Spleen (tissue), 11 donors: ENCODE data around the gene SHISA6. TPM values are rescaled to one million over a fixed set of nuclear protein-coding genes. Genes with fewer than 3 reads are reported as not detected.

Experiments
- DNase-seq: peaks from one replicate; pipeline ENCODE4 v3.0.0-alpha.2; 2020
- H3K27ac ChIP-seq, 8 donors: fragments of 200-600 bp; sonication (generic) in 7 of 8; 1 replicate in 4 of 8; 2 replicates in 4 of 8; pipeline versions ENCODE4 v1.5.0 to v1.8.0; 2016 to 2021; ENCODE audit warnings: inconsistent platforms in 4 of 8, mild to moderate bottlenecking in 4 of 8, moderate library complexity in 1 of 8
- H3K27me3 ChIP-seq, 7 donors: fragments of 200-600 bp; sonication (generic) in 6 of 7; replicated peaks in 1 of 7; 1 replicate in 4 of 7; 2 replicates in 3 of 7; pipeline versions ENCODE4 v1.5.0 to v1.8.0; 2016 to 2021; ENCODE audit warnings: inconsistent platforms in 3 of 7, mild to moderate bottlenecking in 1 of 7
- H3K36me3 ChIP-seq, 6 donors: fragments of 200-600 bp; sonication (generic) in 5 of 6; 1 replicate in 4 of 6; 2 replicates in 2 of 6; pipeline versions ENCODE4 v1.5.0 to v1.8.0; 2016 to 2021; ENCODE audit warnings: inconsistent platforms in 2 of 6
- H3K4me1 ChIP-seq, 6 donors: fragments of 200-600 bp; sonication (generic) in 5 of 6; 1 replicate in 3 of 6; 2 replicates in 3 of 6; pipeline versions ENCODE4 v1.5.0 to v1.8.0; 2016 to 2021; ENCODE audit warnings: inconsistent platforms in 3 of 6
- H3K4me3 ChIP-seq, 8 donors: fragments of 200-600 bp; sonication (generic) in 7 of 8; 1 replicate in 4 of 8; 2 replicates in 4 of 8; pipeline versions ENCODE4 v1.5.0 to v1.8.0; 2016 to 2021; ENCODE audit warnings: inconsistent platforms in 4 of 8, mild to moderate bottlenecking in 4 of 8, moderate library complexity in 2 of 8
- H3K9me3 ChIP-seq, 8 donors: fragments of 200-600 bp; sonication (generic) in 7 of 8; 1 replicate in 4 of 8; 2 replicates in 4 of 8; pipeline versions ENCODE4 v1.5.0 to v1.8.0; 2016 to 2021; ENCODE audit warnings: inconsistent platforms in 4 of 8
- POLR2A ChIP-seq, 3 donors: fragments of 450-650 bp; IDR thresholded peaks; one replicate each; pipeline ENCODE4 v1.5.1; 2017; ENCODE audit warnings: antibody characterized with exemption in 3 of 3, mild to moderate bottlenecking in 1 of 3
- POLR2AphosphoS5 ChIP-seq, 3 donors: sonication (generic); formaldehyde crosslinking; IDR thresholded peaks; one replicate each; pipeline ENCODE4 v1.5.1; 2017; ENCODE audit warnings: antibody characterized with exemption in 3 of 3
- WGBS, 5 donors: extraction: QIAGEN DNeasy Blood & Tissue Kit in 3 of 5; methylation state at CpG; one replicate each; pipeline versions ENCODE4 v1.1.5 to v1.1.7; 2013 to 2018; 5-methylcytosine and 5-hydroxymethylcytosine counted together
- intact Hi-C: fragments of 100-400 bp; cut with DNase I; formaldehyde crosslinking; loops from one replicate; pipeline ENCODE4 v1.15.0; 2023; ENCODE audit warnings: low total_unique reads
- polyA plus RNA-seq, 3 donors: library from polyadenylated mRNA; stranded (reverse); fragments of 200-250 nt; gene quantifications; one replicate each; pipeline ENCODE4 v1.2.1, GENCODE V29; 2013
- total RNA-seq, 7 donors: library from RNA; depleted of rRNA in 3 of 7; stranded (reverse); fragments of >200 nt in 3 of 7; fragmentation: NEBNext Ultra II Directional in 4 of 7; extraction: Animal tissue kit (Norgen Biotek cat#: 25700) in 4 of 7; gene quantifications; one replicate each; pipeline versions ENCODE4 v1.1.0 to v1.2.1, GENCODE V29; 2016 to 2021
- TF ChIP-seq, protein P1 (sequence below), 11 experiments: fragments of 200-600 bp in 7 of 11; fragments of 450-650 bp in 4 of 11; sonication (generic) in 4 of 11; IDR thresholded peaks in 8 of 11; conservative IDR thresholded peaks in 3 of 11; 1 replicate in 7 of 11; 2 replicates in 4 of 11; pipeline versions ENCODE4 v1.4.0 to v1.8.0; 2016 to 2021; ENCODE audit warnings: antibody characterized with exemption in 11 of 11, inconsistent platforms in 4 of 11, mild to moderate bottlenecking in 1 of 11
- donor health status: healthy with polysubstance abuse.
- donor health status: DM: no; HTN: no; CAD: no; lungs with moderate emphysema.
- donor health status: DM: no; HTN: no; CAD: no.
- donor health status: Bipolar disorder and iron deficiency.
- donor health status: healthy.
- donor health status: DM: no; HTN: no; CAD: no.
- donor health status: DM: yes; HTN: yes; CAD: no.

The SHISA6 gene
- total and polyA plus RNA-seq, 10 donors: under 0.01 to 0.35 (median 0.10) TPM; not detected in 3

DNA sequence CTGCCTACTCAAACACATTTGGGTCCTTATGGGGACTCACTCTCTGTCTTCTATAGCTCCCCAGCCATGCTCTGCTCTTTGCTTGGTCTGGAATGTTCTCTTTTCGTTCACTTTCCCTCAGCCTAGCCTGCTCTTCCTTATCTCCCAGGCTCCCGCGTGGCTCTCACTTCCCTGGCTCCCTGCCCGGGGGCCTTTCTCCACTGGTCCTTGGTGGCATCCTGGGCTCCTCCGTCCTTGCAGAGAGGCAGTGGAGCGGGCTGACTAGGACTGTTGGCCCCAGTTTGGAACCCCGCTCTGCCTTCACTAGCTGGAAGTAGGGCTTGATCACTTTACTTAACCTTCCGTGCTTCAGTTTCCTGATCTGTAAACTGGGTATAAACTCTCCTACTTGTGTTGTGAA is 31.2 kb downstream of the SHISA6 start:
- intact Hi-C loops: no loop called here
- TF ChIP-seq POLR2AphosphoS5 (IDR thresholded peaks at IDR 0.05): no peak
- TF ChIP-seq POLR2A (IDR thresholded peaks at IDR 0.05): no peak
- TF ChIP-seq, protein P1, sequence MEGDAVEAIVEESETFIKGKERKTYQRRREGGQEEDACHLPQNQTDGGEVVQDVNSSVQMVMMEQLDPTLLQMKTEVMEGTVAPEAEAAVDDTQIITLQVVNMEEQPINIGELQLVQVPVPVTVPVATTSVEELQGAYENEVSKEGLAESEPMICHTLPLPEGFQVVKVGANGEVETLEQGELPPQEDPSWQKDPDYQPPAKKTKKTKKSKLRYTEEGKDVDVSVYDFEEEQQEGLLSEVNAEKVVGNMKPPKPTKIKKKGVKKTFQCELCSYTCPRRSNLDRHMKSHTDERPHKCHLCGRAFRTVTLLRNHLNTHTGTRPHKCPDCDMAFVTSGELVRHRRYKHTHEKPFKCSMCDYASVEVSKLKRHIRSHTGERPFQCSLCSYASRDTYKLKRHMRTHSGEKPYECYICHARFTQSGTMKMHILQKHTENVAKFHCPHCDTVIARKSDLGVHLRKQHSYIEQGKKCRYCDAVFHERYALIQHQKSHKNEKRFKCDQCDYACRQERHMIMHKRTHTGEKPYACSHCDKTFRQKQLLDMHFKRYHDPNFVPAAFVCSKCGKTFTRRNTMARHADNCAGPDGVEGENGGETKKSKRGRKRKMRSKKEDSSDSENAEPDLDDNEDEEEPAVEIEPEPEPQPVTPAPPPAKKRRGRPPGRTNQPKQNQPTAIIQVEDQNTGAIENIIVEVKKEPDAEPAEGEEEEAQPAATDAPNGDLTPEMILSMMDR (IDR thresholded peaks at IDR 0.05 in 8 of 11, conservative IDR thresholded peaks at IDR 0.05 in 3 of 11): no peak
- WGBS, 5 donors: 82 to 89% (median 86%) methylated on average over 8 of the region's 8 CpGs
- H3K4me1 ChIP-seq: no peaks in the 10 kb centered on the region
- H3K4me3 ChIP-seq: no peak overlapping the region
- H3K27ac ChIP-seq: no peak overlapping the region
- peaks cover 0 to 43% (median 0%) of the 10 kb centered on the region in 8 donors for H3K9me3 ChIP-seq
- no peaks in the 10 kb centered on the region for H3K36me3 ChIP-seq
- peaks cover 0 to 15% (median 0%) of the 10 kb centered on the region in 7 donors for H3K27me3 ChIP-seq
- no peak for DNase-seq

DNA sequence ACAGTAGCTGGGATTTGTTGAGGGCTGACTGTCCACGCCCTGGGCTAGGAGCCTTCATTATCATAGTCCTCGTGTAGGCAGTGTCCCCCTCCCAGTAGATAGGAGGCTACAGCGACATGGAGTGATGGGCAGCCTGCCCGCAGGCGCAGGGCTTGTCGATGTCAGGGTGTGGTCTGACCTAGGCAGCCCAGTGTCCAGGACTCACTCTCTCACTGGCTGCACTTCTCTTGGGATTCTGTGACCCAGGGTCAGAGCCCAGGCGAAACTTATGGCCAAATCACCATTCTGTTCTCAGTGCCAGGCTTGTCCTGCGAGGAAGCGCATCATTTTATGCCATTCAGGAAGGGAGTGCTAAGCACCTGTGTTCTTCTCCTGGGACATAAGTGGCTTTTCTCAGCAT is 32.6 kb downstream of the SHISA6 start:
- WGBS, 5 donors: 87 to 93% (median 90%) methylated on average over 9 of the region's 9 CpGs
- H3K27ac ChIP-seq: no peak overlapping the region
- H3K27me3 ChIP-seq: peaks cover 0 to 15% (median 0%) of the 10 kb centered on the region in 7 donors
- H3K36me3 ChIP-seq: no peaks in the 10 kb centered on the region
- intact Hi-C loops: no loop called here
- no peaks in the 10 kb centered on the region for H3K4me1 ChIP-seq
- no peak for TF ChIP-seq POLR2AphosphoS5 (IDR thresholded peaks at IDR 0.05)
- TF ChIP-seq POLR2A (IDR thresholded peaks at IDR 0.05): no peak
- TF ChIP-seq, protein P1 (IDR thresholded peaks at IDR 0.05 in 8 of 11, conservative IDR thresholded peaks at IDR 0.05 in 3 of 11): no peak
- peaks cover 0 to 52% (median 2%) of the 10 kb centered on the region in 8 donors for H3K9me3 ChIP-seq
- H3K4me3 ChIP-seq: no peak overlapping the region
- DNase-seq: no peak

DNA sequence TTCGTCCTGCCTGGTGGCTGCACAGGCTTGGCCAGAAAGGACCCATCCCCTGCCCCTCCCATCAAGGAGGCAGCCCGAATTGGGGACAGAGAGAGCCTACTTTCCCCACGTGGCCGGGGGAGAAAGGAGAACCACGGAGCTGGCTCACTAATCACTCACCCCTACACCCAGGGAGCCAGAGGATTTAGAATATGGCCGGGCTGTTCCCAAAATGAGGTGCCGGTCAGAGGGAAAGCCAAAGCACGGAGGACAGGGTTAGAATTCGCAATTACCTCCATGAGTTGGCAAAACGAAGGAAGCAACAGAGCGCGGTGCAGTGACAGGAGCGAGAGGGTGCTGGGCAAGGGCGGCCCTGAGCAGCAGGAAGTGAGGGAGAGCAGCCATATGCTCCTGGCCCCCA is 33.1 kb downstream of the SHISA6 start:
- Histone ChIP-seq H3K27me3 (peaks cover 0 to 15% (median 0%) of the 10 kb centered on the region in 7 donors), H3K9me3 (peaks cover 0 to 56% (median 2%) of the 10 kb centered on the region in 8 donors), H3K4me1 (no peaks in the 10 kb centered on the region), H3K27ac (no peak overlapping the region), H3K4me3 (no peak overlapping the region), H3K36me3 (no peaks in the 10 kb centered on the region)
- intact Hi-C loops: no loop called here
- TF ChIP-seq POLR2AphosphoS5 (IDR thresholded peaks at IDR 0.05) (no peak), POLR2A (IDR thresholded peaks at IDR 0.05) (no peak)
- TF ChIP-seq, protein P1 (IDR thresholded peaks at IDR 0.05 in 8 of 11, conservative IDR thresholded peaks at IDR 0.05 in 3 of 11): no peak
- WGBS, 5 donors: 81 to 87% (median 84%) methylated on average over 12 to 14 of the region's 14 CpGs
- no peak for DNase-seq

DNA sequence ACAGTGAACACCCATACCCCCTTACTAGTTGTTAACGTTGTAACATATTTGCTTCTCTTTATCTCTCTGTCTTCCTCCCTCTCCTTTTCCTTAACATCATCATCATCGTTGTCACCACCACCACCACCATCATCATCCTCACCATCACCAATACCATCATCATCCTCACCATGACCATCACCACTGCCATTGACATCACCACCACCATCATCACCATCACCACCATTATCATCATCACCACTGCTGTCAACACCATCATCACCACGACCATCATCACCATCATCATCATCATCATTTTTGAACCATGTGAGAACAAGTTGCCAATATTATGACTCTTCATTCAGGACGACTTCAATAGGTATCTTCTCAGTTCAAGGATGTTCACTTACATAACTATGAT is 35.5 kb downstream of the SHISA6 start:
- H3K27me3 ChIP-seq: peaks cover 0 to 15% (median 0%) of the 10 kb centered on the region in 7 donors
- DNase-seq: no peak
- H3K4me3 ChIP-seq: no peak overlapping the region
- TF ChIP-seq POLR2A (IDR thresholded peaks at IDR 0.05) (no peak), POLR2AphosphoS5 (IDR thresholded peaks at IDR 0.05) (no peak)
- TF ChIP-seq, protein P1 (IDR thresholded peaks at IDR 0.05 in 8 of 11, conservative IDR thresholded peaks at IDR 0.05 in 3 of 11): no peak
- no peak overlapping the region for H3K27ac ChIP-seq
- WGBS, 5 donors: 74 to 93% (median 82%) methylated on average over 4 of the region's 4 CpGs
- H3K9me3 ChIP-seq: peaks cover 0 to 63% (median 12%) of the 10 kb centered on the region in 8 donors
- no peaks in the 10 kb centered on the region for H3K4me1 ChIP-seq
- H3K36me3 ChIP-seq: no peaks in the 10 kb centered on the region
- intact Hi-C loops: no loop called here
